Measurements from ENCODE around the gene VWC2L. TPM values are rescaled to one million over a fixed set of nuclear protein-coding genes. Genes with fewer than 3 reads are reported as not detected.

The VWC2L gene
- total RNA-seq, 1 donor from 2014 or later, result not detected

GRCh38 chr2:214519258-214519818 is 108.5 kb downstream of the VWC2L start:
- H3K9me3 Mint-ChIP-seq, result no peaks in the 10 kb centered on the region
- intact Hi-C loops (cut with micrococcal nuclease), result no loop called here
- no peak overlapping the region for H3K4me3 Mint-ChIP-seq (ENCODE audit: low read depth)
- H3K36me3 Mint-ChIP-seq (ENCODE audit: low read depth), result no peaks in the 10 kb centered on the region
- no peaks in the 10 kb centered on the region for H3K4me1 Mint-ChIP-seq (ENCODE audit: low read depth)
- no peak overlapping the region for H3K27ac Mint-ChIP-seq
- no peak for DNase-seq (ENCODE audit: low spot score)
- no peaks in the 10 kb centered on the region for H3K27me3 Mint-ChIP-seq (ENCODE audit: low read depth)

- Mint-ChIP-seq H3K27ac (no peak overlapping the region), H3K27me3 (ENCODE audit: low read depth) (no peaks in the 10 kb centered on the region), H3K36me3 (ENCODE audit: low read depth) (no peaks in the 10 kb centered on the region), H3K4me3 (ENCODE audit: low read depth) (no peak overlapping the region), H3K9me3 (no peaks in the 10 kb centered on the region), H3K4me1 (ENCODE audit: low read depth) (no peaks in the 10 kb centered on the region)
- DNase-seq (ENCODE audit: low spot score), result no peak
- intact Hi-C loops (cut with micrococcal nuclease), result no loop called here
These were observed 118.2 kb downstream of the VWC2L start for GRCh38 chr2:214529021-214529420.

DNA sequence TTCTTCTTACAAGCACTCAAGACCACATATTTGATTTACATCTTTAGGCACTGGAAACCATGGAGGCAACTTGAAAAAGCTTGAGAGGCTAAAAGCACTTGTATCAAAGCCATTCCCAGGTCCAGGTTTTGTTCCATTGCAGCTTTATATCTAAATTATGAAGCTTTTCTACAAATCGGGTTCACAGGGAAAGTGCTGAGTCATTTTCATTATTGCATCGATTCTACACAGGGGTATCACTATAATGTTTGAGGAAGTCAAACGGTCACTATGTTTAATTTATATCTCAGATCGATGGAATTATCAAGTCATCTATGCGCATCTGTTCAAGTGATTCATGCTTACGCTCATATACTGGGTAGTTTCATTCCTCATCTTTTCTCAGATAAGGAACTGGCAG is 118.7 kb downstream of the VWC2L start:
- Mint-ChIP-seq H3K36me3 (ENCODE audit: low read depth) (no peaks in the 10 kb centered on the region), H3K4me1 (ENCODE audit: low read depth) (no peaks in the 10 kb centered on the region), H3K27ac (no peak overlapping the region), H3K4me3 (ENCODE audit: low read depth) (no peak overlapping the region), H3K9me3 (no peaks in the 10 kb centered on the region), H3K27me3 (ENCODE audit: low read depth) (no peaks in the 10 kb centered on the region)
- DNase-seq (ENCODE audit: low spot score), result no peak
- intact Hi-C loops (cut with micrococcal nuclease), result no loop called here

- intact Hi-C loops (cut with micrococcal nuclease), result no loop called here
- H3K27ac Mint-ChIP-seq, result no peak overlapping the region
These were observed 122.7 kb downstream of the VWC2L start for GRCh38 chr2:214533541-214533940.

GRCh38 chr2:214536625-214537024 is 125.8 kb downstream of the VWC2L start:
- Mint-ChIP-seq H3K4me1 (ENCODE audit: low read depth) (no peaks in the 10 kb centered on the region), H3K9me3 (no peaks in the 10 kb centered on the region), H3K27ac (no peak overlapping the region), H3K4me3 (ENCODE audit: low read depth) (no peak overlapping the region), H3K36me3 (ENCODE audit: low read depth) (no peaks in the 10 kb centered on the region), H3K27me3 (ENCODE audit: low read depth) (no peaks in the 10 kb centered on the region)
- intact Hi-C loops (cut with micrococcal nuclease), result no loop called here
- DNase-seq (ENCODE audit: low spot score), result no peak

More at GRCh38 chr2:214533541-214533940, 122.7 kb downstream of the VWC2L start:
- no peak for DNase-seq (ENCODE audit: low spot score)
- Mint-ChIP-seq H3K4me1 (ENCODE audit: low read depth) (no peaks in the 10 kb centered on the region), H3K36me3 (ENCODE audit: low read depth) (no peaks in the 10 kb centered on the region), H3K27me3 (ENCODE audit: low read depth) (no peaks in the 10 kb centered on the region), H3K4me3 (ENCODE audit: low read depth) (no peak overlapping the region), H3K9me3 (no peaks in the 10 kb centered on the region)

DNA sequence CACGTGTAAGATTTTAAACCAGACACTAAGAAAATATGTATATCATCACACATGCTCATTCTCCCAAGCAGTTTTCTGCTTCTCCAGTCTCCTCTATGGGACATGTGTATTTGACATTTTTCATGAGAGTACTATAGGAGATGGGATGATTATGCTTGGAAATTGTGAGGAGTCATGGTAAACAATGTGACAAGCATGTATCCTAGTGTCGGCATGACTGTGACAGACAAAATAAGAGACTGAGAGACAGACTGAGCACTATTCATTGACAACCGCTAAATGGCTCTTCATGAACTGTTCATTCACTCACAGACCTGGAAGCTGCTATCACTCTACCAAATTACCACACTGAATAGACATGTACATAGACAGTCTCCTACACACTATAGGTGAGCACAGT is 127.1 kb downstream of the VWC2L start:
- no peaks in the 10 kb centered on the region for H3K27me3 Mint-ChIP-seq (ENCODE audit: low read depth)
- no peaks in the 10 kb centered on the region for H3K9me3 Mint-ChIP-seq
- H3K36me3 Mint-ChIP-seq (ENCODE audit: low read depth), result no peaks in the 10 kb centered on the region
- no peak for DNase-seq (ENCODE audit: low spot score)
- intact Hi-C loops (cut with micrococcal nuclease), result no loop called here
- no peaks in the 10 kb centered on the region for H3K4me1 Mint-ChIP-seq (ENCODE audit: low read depth)
- H3K4me3 Mint-ChIP-seq (ENCODE audit: low read depth), result no peak overlapping the region
- H3K27ac Mint-ChIP-seq, result no peak overlapping the region

DNA sequence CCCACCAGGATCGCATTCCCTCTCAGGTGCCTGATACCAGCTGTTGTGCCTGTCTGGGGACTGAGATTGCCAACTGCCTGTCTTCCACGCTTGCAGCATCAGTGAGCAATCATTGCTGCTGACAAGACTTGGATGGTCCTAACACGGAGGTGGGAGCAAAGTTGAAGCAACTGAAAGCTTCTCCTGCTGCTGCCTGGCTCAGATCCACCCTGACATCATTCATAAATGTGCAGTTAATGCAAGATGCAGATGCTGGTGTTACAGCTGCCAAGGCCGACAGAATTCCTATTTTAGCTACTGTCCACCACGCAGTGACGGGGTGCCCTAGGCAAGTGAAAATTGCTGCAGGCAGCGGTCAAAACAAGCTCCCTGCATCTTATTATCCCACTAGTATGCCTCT is 131.4 kb downstream of the VWC2L start:
- Mint-ChIP-seq H3K9me3 (no peaks in the 10 kb centered on the region), H3K4me1 (ENCODE audit: low read depth) (no peaks in the 10 kb centered on the region), H3K4me3 (ENCODE audit: low read depth) (no peak overlapping the region), H3K27me3 (ENCODE audit: low read depth) (no peaks in the 10 kb centered on the region), H3K36me3 (ENCODE audit: low read depth) (no peaks in the 10 kb centered on the region), H3K27ac (no peak overlapping the region)
- DNase-seq (ENCODE audit: low spot score), result no peak
- intact Hi-C loops (cut with micrococcal nuclease), result no loop called here

DNA sequence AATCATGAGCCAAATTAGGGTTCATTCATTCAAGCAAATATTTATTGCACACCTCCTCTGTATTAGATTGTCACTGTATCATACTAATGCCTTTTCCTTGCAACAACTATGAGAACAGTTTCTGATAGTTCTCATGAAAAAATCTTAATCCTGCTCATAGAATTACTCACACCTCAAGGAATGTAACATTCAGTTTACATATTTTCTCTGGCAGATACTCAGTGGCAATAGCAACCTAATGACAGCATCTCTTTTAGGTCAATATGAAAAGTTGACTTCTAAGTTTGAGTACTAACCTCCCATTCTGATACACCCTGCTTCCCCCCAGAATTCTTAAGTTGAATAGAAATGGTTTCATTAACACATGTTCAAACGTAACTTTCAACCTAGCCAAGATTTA is 132.0 kb downstream of the VWC2L start:
- no peaks in the 10 kb centered on the region for H3K9me3 Mint-ChIP-seq
- no peak overlapping the region for H3K4me3 Mint-ChIP-seq (ENCODE audit: low read depth)
- no peak overlapping the region for H3K27ac Mint-ChIP-seq
- no peaks in the 10 kb centered on the region for H3K27me3 Mint-ChIP-seq (ENCODE audit: low read depth)
- no peaks in the 10 kb centered on the region for H3K36me3 Mint-ChIP-seq (ENCODE audit: low read depth)
- no peaks in the 10 kb centered on the region for H3K4me1 Mint-ChIP-seq (ENCODE audit: low read depth)
- DNase-seq (ENCODE audit: low spot score), result no peak
- intact Hi-C loops (cut with micrococcal nuclease), result no loop called here

DNA sequence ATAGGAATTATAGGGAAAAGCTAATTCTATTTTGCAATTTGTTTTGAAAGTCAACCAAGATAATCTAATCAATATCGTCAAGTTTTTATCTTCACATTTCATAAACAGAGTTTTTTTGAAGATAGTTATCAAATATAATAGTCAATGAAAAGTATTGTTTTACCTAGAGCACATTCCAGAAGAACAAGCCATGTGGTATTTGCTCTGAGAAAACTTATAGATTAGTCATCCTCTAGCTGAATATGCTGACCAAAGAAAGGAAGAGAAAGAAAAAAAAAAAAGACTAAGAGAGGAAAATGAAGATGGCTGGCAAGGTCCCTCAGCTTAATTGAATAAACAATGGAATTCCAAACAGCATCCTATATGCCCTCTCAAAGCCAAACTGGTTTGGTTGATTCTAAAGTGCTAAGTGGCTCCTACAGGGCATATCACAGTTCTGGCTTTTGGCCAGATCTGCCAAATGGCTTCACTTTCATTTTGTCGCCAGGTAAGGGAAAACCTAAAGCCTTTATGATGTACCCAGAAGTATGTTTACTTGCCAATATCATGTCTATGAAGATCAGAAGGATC is 132.6 kb downstream of the VWC2L start:
- Mint-ChIP-seq H3K36me3 (ENCODE audit: low read depth) (no peaks in the 10 kb centered on the region), H3K27me3 (ENCODE audit: low read depth) (no peaks in the 10 kb centered on the region)

DNA sequence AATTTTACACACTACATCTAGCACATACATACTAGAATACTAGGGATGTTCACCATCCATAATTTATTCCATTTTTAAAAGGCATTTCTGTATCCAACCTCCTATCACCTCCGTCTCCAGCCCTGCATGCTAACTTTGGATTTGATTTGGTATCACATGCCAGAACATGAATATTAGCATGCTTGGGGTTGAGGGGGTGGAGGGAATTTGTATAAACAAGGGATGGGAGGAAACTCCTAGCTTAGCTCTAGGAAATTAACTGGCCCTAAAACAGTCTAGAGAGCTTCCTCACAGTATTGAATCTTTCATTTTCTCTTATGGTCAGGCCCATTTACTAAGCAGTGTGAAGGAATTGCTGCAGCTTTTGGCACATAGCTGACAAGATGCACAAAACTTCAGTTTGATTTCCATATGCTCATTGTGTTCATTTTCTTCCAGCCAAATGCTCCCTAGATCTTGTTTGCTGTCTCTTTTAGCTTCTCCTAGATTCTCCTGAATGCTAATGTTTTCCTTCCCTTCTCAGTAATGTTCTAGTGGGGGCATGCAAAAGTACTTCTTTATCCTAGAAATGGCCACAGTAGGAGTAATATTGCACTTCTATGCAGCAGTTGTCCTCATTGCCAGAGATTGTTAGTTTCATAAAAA is 135.2 kb downstream of the VWC2L start:
- Mint-ChIP-seq H3K36me3 (ENCODE audit: low read depth) (no peaks in the 10 kb centered on the region), H3K9me3 (no peaks in the 10 kb centered on the region), H3K27ac (no peak overlapping the region), H3K27me3 (ENCODE audit: low read depth) (no peaks in the 10 kb centered on the region), H3K4me3 (ENCODE audit: low read depth) (no peak overlapping the region), H3K4me1 (ENCODE audit: low read depth) (no peaks in the 10 kb centered on the region)
- intact Hi-C loops (cut with micrococcal nuclease), result no loop called here
- no peak for DNase-seq (ENCODE audit: low spot score)

More for the DNA sequence above, 132.6 kb downstream of the VWC2L start:
- H3K9me3 Mint-ChIP-seq, result no peaks in the 10 kb centered on the region
- H3K4me3 Mint-ChIP-seq (ENCODE audit: low read depth), result no peak overlapping the region
- no peak overlapping the region for H3K27ac Mint-ChIP-seq
- no peaks in the 10 kb centered on the region for H3K4me1 Mint-ChIP-seq (ENCODE audit: low read depth)
- intact Hi-C loops (cut with micrococcal nuclease), result no loop called here
- no peak for DNase-seq (ENCODE audit: low spot score)

DNA sequence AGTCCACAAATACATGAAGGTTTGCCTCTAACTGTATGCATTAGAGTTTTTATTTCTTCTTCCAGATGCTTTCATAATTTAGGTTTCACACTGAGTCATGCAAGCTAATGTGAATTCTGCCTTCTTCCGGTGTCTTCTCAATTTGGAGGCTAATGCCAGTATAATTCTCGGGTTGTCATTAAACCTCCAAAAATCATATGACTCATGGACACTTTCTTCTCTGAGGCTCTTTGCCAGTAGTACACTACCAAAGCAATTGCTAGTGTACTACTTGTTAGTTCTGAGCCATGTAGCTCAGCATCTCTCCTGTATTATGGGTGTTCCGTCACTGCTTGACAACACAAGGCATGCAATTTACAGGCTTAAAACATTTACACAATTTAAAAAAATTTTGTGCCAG is 137.1 kb downstream of the VWC2L start:
- intact Hi-C loops (cut with micrococcal nuclease), result no loop called here

DNA sequence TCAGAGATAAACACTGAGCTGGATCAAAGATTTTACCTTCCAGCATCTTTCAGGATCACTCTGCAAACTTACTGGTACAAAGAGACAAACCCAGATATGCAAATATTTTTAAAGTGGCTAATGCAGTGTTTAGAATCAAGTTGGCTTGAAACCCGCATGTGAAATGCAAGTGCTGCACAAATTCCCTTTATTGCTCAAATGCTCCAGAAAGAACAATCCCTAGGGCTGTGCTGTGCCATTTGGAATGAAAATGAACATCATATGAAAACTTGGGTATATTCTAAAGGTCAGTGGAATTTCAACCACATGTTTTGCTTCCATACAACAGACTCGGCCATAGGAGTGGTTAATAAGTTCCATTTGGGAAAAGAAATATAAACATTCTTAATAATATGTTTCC is 139.1 kb downstream of the VWC2L start:
- no peak for DNase-seq (ENCODE audit: low spot score)
- H3K9me3 Mint-ChIP-seq, result no peaks in the 10 kb centered on the region
- intact Hi-C loops (cut with micrococcal nuclease), result no loop called here
- no peak overlapping the region for H3K4me3 Mint-ChIP-seq (ENCODE audit: low read depth)
- H3K27me3 Mint-ChIP-seq (ENCODE audit: low read depth), result no peaks in the 10 kb centered on the region
- no peak overlapping the region for H3K27ac Mint-ChIP-seq
- H3K4me1 Mint-ChIP-seq (ENCODE audit: low read depth), result no peaks in the 10 kb centered on the region
- H3K36me3 Mint-ChIP-seq (ENCODE audit: low read depth), result no peaks in the 10 kb centered on the region

More for the DNA sequence above, 137.1 kb downstream of the VWC2L start:
- H3K4me3 Mint-ChIP-seq (ENCODE audit: low read depth), result no peak overlapping the region
- H3K36me3 Mint-ChIP-seq (ENCODE audit: low read depth), result no peaks in the 10 kb centered on the region
- H3K27me3 Mint-ChIP-seq (ENCODE audit: low read depth), result no peaks in the 10 kb centered on the region
- H3K9me3 Mint-ChIP-seq, result no peaks in the 10 kb centered on the region
- DNase-seq (ENCODE audit: low spot score), result no peak
- H3K27ac Mint-ChIP-seq, result no peak overlapping the region
- H3K4me1 Mint-ChIP-seq (ENCODE audit: low read depth), result no peaks in the 10 kb centered on the region

GRCh38 chr2:214550786-214551185 is 139.9 kb downstream of the VWC2L start:
- intact Hi-C loops (cut with micrococcal nuclease), result no loop called here
- no peaks in the 10 kb centered on the region for H3K27me3 Mint-ChIP-seq (ENCODE audit: low read depth)
- H3K9me3 Mint-ChIP-seq, result no peaks in the 10 kb centered on the region

More at GRCh38 chr2:214550786-214551185, 139.9 kb downstream of the VWC2L start:
- Mint-ChIP-seq H3K27ac (no peak overlapping the region), H3K36me3 (ENCODE audit: low read depth) (no peaks in the 10 kb centered on the region), H3K4me3 (ENCODE audit: low read depth) (no peak overlapping the region), H3K4me1 (ENCODE audit: low read depth) (no peaks in the 10 kb centered on the region)
- DNase-seq (ENCODE audit: low spot score), result no peak
